GM18873 (cell line): Measurements from ENCODE around the gene LSAMP.

Experiments used
- ATAC-seq: cut with Tn5 transposase; IDR thresholded peaks from one replicate; pipeline ENCODE4 v1.9.1; 2021; ENCODE audit warnings: mild to moderate bottlenecking, moderate library complexity, moderate number of reproducible peaks; ENCODE audit not compliant: unreplicated experiment, low FRiP score

LSAMP gene

DNA sequence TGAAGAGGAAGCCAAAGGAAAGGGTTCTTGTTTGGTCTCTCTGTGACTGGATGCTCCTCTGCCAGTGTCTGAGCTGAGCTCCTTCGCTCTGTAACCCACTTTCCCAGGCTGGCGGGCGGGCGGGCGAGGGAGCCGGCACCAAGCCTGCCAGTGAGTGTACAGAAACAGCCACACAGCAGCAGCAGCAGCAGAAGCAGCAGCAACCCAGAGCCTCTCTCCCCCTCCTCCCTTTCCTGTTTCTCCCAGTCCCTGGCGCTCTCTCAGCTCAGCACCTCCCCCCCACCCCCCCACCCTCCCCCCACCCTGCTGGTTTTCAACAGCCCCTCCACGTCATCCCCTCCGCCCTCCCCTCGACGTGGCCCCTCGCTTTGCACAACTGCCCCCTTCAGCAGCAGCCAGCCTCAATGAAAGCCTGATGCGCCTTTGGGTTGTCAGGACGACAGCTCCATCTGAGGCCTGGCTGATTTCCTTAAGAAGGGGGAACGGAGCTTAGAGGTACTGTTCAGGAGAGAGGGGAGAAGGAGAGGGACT, at the start of gene LSAMP:
Gene LSAMP, minus strand, starts transcription at position 177 of the 531 bp plus-strand sequence.
- no peak for ATAC-seq

DNA sequence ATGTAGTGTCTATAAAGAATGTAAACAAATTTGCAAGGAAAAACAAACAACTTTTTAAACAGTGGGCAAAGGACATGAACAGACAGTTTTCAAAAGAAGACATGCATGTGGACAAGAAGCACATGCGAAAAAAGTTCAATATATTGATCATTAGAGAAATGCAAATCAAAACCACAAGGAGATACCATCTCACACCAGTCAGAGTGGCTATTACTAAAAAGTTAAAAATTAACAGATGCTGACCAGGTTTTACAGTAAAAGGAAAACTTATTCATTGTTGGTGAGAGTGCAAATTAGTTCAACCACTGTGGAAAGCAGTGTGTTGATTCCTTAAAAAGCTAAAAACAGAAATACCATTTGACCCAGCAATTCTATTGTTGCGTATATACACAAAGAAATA, 47.1 kb upstream of the LSAMP start:
- no peak for ATAC-seq

DNA sequence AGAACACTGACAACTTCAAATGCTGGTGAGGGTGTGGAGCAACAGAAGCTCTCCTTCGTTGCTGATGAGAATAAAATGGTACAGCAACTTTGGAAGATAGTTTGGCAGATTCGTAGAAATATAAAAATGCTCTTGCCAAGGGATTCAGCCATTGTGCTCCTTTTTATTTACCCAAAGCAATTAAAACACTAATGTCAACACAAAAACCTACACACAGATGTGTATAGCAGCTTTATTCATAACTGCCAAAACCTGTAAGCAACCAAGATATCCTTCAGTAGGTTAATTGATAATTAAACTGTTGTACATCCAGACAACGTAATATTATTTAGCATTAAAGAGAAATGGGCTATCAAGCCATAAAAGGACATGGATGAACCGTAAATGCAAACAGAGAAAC, 37.8 kb upstream of the LSAMP start:
- no peak for ATAC-seq

DNA sequence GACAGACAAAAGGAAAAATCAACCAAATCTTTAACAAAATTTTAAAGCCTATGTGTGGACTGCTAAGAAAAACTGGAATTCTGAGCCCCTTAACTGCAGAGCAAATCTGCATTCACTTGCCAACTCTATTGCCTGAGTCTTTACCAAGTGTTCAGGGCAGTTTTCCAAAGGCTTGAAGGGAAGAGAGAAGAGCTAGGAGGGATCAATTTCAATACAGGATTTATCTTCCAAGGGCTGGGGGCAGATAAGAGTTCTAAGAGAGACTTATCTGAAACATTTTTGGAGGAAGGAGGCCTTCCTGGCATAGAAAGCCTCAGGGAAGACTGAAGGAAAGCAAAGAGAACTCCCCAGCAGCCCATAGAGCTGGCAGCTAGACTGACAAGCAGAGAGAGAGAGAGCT, 31.4 kb upstream of the LSAMP start:
- ATAC-seq = no peak

DNA sequence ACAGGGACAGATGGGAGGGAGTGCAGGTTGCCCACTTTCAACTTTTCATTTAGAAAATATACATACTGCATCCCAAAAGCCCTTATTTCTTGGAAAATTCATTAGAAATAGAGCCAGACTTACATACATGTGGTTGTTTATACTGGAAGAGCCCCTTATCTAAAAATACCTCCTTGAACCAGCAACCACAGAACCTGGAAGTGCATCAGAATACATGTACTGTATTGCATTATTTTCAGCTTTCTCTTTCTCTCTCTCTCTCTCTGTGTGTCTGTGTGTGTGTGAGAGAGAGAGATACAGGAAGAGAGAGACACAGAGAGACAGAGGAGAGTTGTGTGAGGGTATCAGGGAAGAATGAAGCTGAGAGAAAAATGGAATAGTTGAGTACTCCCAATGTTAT, 29.5 kb upstream of the LSAMP start:
- no peak for ATAC-seq

DNA sequence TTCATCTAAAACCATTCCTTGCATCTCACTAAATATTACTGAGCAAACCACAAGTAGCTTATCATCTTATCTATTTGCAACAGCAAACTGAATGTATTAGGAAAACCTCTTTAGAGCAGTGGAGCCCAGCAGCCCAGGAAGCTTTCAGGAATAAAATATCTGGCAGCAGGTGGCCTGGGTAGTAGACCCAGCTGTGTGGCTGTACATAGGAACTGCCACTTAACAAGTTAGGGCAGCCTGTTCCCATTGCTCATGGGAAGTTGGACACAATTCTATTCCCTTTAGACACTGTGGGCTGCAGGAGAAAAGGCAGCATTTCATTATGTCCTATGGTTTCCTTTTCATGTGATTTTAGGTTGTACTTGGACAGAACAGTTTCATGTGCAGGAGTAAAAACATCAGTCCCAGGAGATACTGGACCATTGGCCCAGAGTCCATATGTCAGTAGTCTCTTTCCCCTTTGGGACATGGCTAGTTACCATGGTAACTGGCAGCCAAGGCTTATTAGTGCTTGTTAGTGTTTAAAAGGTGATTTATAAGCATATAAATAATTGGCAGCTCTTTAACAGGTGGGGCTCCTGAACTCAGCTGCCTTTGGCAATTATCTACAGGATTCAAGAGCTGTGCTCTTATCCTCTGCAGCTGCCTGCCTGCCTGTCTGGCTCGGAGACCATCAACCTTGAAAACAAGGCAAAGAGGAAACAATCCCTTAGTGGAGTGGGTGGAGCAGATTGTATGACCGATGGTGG, 28.9 kb upstream of the LSAMP start:
- no peak for ATAC-seq

DNA sequence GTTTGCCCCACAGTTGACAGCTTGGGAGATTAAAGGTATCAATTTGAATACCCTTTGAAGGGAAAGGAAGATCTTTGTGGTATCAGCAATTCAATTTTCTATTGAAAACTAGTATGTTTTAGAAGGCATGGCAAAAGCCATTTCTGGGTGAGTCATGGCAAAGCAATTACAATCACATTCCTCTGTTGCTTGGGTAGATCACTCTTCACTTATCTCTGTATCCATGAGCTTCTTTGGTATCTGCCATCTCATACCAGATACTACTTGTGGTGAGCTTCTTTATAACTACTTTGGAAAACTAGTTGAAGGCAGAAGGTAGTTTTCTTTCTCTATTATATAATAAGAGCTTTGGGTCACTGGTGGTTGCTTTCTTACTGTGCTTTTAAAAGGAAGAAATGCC, 28.3 kb upstream of the LSAMP start:
- ATAC-seq = no peak

DNA sequence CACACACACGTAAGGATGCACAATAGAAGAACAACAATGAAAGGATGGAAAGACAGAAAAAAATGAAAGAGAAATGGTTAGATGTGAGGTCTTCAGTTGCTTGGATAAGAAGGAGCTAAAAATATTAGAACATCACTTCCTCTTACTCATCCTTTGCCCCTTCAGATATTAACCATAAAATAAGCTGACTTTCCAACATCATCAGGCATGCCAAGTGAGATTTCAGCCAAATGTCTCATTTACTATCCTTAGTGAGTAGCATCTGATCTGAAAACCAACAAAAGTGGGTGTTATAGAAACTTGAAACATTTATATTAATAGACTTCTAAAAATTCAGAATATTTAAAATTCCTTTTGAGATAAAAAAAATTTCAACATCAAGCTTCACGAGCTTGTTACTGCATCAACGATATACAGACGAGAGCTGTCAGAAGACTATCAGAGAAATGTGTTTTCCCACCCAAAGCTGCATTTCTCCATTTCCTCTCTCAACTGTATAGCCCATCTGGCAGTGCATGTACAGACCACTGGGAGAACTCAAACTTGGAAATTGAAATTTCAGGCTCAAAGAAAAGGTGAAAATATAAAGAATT, 25.4 kb upstream of the LSAMP start:
- ATAC-seq = no peak

DNA sequence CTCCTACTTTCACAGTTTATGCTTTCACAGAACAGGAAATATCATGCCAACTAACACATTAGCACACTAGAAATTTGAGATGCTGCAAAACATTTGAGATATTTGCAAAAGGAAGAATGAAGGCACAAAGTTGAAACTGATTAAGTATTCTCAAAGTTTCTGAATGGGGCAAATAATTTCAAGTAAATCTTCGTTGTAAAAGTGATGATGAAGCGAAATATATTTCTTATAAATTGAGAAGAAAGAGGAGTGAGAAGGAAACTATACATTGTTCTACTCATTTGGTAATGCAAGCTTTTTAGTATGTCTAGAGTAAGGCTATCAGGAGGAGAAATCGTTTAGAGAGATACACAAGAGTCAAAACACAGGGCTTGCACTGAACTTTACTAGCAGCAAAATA, 24.3 kb upstream of the LSAMP start:
- no peak for ATAC-seq

DNA sequence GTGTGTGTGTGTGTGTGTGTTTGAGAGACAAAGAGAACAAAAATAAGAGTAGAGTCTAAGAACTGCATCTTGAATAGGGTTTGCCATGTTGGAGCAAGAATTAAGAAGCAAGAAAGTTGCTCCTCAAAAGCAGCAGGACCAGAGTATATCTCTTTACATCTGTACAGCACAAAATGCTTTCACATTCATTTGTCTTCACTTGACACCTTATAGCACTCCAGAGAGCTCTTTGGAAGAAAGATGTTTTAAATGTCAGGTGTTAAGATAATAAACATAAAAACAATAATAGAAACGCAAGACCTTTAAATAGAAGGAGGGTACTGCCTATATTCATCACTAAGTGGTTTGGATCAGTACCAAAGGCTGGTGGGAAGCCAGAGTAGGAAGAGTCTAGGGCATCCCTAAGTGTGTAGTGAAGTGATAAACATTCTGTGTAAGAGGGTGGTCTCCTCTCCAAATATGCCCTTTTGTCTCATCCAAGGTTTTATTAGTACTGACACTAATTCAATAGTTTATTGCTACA, 19.1 kb upstream of the LSAMP start:
- no peak for ATAC-seq

DNA sequence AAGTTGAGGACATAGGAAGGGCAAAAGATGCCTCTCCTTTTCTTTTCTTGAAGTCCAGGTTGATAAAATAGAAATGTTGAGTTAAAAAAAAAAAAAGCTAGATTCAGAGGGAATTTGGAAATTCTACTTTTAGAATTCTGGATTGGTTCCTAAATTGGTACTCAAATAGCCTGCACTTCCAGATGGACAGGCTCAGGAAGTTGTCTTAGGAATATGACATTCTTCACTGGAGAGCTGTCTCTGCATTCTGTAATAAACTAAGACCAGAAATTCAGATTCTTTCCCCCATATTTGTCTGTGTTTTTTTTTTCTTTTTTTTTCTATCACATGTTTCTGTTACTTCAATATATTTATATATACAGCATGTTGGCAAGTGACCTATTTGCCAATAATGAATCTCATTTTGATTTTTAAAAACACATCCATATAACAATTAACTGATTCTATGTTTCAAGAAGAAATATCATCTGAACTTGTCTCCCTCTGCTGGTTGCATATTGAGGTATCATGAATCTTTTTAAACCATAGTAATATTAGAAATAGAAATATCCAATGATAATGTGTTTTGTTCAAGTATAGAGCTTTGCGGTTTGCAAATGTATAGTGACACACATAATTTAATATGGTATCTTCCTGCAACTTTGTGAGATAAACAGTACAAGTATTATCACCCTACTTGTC, 8.5 kb upstream of the LSAMP start:
- no peak for ATAC-seq

DNA sequence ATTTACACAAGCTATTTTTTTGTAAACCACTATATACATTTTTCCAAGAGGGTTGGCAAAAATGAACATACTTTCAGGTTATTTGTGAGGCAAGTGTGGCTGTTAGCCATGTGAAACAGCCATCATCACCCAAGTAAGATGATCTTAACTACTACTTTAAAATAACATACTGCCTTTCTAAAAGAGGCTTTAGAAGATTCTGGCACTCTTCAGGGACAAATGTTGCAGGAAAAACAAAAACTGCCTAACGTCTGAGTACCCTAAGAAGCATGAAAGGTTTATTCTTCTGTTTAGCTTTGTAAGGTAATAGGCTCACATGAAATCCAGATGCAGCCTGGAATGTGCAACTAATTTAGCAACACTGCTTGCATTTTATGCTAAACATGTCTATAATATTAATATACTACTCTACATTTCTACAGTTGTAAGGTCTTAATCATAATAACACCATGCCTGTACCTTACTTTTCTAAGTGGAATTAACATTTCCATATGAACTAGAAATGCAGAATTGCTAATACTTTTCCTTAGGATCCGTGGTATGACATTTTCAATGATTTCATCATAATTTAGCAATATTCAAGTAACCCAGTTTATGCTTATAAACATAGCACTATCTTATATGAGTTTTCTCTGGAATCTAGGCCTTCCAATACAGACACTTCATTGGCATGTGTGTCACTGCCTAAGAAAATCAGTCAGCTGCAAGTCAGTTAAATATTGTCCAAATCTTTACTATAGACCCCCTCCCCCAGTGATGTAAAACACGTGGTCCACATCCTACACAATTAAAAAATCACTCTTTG, 4.5 kb upstream of the LSAMP start:
- ATAC-seq = no peak

DNA sequence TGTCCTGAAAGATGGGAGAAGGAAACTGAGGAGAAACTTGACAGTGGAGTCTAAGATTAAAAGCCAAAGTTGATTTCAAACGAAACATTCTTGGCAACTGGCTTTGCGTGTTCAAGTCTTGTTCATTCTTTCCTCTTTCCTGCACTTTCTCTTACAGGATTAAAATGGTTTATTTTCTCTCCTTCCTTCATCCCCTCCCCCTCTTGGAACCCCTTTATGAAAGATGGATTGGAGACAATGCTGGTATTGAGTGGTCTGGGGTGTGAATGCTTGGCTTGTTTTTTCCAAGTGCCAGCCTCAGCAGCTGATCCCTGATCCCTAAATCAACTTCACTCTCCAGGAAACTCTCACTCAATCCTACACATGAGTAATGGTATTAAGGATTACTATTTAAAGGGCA, 703 bp upstream of the LSAMP start:
- ATAC-seq = no peak

DNA sequence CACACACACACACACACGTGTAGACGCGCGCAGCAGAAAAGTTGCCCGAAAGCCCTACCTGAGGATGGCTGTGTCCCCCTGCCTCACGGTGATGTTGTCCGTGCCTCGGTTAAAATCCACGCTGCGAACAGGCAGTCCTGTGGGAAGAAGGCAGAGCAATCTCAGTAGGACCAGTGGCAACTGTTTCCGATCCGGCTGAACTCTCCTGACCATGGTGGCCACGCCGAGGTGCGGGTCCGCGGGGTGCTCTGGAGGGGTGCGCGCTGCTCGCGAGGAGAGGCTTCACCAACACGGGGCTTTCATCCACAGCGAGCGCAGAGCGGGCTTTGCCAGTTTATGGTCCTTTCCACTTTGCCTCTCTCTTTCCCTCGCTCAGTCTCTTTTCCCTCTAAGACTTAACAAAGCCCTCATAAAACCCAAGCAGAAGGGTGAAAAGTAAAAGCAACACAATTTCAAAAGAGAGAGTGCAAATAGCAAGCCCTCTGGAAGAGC, 422 bp downstream of the LSAMP start:
- no peak for ATAC-seq

DNA sequence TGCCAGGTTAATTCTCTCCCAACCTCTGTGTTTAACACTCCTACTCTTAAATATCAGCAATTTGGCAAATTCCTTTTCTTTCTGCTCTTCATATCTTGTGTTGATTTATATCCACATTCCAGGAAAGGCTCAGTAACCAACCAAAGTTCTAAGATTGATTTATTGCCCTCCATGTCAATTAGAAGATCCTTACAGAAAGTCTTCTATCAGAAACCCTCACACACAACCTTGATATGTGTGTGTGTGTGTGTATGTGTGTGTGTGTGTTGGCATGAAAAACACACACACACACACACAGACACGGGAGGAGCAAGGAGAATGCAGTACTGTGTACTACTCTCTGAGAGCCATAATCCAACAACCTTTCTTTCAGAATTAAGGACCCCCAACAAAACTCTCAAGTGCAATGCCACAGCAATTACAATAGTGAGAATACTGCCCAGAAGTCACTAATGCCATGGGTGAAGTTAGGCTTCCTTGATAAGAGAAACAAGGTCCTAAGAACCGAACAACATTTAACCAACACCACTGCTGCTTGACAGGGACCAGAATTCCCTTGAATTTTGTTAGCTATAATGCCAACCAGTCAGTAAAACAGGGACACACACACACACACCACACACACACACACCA, 1.1 kb downstream of the LSAMP start:
- ATAC-seq = no peak

DNA sequence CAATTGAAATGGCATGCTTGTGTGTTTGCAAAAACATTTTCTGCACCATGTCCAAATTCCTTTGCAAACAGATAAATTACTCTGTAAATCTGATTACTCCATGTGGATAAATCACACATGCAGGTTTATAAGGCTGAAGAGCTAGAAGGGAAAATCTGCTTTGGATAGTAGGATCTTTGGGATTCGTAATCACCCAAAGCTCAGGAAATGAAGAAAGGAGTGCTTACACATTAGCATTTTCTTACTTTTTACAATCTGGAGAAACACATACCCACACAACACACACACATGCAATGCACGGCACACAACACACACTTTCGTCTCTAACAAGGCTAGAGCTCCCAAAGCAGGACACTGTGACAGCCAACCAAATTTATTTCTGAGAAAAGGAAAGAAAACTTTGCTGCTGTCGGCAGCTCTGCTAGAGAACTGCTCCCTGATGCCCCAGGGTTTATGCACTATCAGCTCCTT, 2.1 kb downstream of the LSAMP start:
- no peak for ATAC-seq

DNA sequence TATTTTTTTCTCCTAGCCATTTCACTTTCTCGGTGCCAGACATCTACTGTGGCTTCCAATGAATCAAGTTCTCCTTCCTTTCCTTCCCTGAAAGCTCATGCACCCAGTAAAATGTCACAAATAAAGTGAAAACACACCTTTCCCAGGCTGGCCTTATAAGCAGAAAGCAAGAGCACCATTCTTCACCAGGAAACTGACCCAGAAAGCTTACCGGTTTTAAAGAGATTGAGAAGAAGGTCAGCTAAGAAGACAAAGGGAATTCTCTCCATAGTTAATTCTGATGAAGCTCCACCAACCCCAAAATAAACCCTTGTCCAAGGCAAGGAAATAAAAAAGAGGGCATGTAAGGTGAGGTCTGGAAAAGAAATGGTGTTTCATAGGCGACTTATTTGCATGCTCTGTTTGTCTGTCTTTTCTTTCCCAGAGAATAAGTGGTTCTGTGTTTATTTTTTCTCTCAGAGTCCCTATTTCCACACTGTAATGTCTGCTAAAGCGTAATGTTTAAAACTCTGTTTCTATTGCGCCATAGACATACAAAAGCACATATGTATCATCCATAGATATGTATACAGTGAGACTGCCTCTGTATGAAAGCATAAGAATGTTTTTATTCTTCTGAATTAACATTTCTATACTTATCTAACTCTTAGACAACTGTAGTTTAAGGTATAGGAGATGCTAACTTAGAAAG, 2.8 kb downstream of the LSAMP start:
- no peak for ATAC-seq

DNA sequence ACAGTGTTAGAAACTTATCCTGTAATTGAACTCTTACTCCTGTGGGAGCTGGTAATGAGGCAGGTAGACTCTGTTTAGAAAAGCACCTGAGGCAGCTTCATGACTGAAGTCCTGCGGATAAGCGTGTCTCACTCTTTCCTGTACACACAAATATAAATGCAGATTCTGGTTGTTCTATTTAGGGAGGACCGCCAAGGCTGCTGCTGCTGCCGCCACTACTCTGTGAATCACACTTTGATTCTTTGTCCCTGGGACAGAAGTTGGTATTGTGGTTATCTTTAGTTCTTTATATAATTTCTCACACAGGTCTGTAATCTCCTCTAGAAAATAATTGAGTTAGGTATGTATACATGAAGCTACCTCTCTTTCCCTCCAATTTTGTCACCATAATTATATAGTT, 3.6 kb downstream of the LSAMP start:
- ATAC-seq = no peak

DNA sequence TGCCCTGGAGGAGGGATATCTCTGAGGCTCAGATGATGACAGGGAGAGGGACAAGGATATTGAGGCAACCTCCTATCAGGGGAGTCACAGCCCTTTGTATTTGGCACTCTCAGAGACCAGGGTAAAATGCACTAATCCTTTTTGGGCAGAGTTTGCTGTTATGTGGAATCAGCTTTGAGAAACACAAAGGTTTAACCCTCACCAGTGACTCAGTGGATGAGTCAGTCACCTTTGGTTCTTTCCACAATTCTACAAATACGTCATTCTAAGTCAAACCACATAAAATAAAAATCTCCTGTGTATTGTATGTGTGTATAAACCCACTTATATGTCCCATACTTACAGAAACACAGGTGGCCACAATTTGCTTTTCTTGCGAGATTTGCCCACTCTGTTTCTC, 5.1 kb downstream of the LSAMP start:
- no peak for ATAC-seq
